Stimulated activated CD4-positive, alpha-beta T cell treated with anti-CD3 and anti-CD28 coated beads, Interleukin-1b, Interleukin-23, amount 100 ng/mL, for 48 hours (primary cell): Measurements from ENCODE around the gene ZNF99.
"Not testable (repeated sequence)": the region's sequence is repeated elsewhere in the genome, so short reads cannot be mapped to it uniquely, and the experiment has no call there.

ENCODE experiments used
- DNase-seq: peaks from one replicate; pipeline ENCODE4 v3.0.0-alpha.2; 2020

ZNF99 gene

DNA sequence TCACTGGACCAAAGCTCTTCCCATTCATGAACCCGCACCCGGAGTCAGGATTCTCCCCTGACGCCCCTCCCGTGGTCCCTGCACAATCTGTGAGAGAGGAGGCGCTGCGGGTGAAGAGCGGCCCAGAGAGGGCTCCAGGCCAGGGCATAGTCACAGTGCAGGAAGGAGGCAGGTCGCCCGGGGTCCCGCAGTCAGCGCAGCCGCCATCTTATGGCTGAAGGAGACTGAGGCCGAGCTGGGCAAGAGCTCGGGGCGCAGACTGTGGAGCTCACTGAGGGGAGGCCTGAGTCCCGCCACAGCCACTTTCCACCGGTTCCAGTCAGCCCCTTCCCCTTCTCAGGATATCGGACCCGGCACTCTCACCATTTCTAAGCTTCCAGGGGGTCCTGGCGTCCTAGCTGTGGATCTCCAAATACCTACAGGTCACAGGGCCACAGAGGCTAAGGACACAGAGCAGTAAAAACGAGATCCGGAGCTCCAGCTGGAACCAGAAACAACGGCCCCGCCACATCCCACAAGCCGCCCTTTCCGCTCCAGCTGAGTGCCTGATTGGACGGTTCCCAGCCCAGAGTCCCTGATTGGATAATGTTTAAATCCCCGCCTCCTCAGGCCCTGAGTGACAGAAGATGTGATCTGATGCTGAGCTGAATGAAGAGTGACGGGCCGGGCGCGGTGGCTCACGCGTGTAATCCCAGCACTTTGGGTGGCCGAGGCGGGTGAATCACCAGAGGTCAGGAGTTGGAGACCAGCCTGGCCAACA, at the start of gene ZNF99:
TSS of gene ZNF99 (minus strand) at position 501 of the 760 bp plus-strand sequence. CDS start at position 366, 135 bp downstream.
- DNase-seq, result no peak

DNA sequence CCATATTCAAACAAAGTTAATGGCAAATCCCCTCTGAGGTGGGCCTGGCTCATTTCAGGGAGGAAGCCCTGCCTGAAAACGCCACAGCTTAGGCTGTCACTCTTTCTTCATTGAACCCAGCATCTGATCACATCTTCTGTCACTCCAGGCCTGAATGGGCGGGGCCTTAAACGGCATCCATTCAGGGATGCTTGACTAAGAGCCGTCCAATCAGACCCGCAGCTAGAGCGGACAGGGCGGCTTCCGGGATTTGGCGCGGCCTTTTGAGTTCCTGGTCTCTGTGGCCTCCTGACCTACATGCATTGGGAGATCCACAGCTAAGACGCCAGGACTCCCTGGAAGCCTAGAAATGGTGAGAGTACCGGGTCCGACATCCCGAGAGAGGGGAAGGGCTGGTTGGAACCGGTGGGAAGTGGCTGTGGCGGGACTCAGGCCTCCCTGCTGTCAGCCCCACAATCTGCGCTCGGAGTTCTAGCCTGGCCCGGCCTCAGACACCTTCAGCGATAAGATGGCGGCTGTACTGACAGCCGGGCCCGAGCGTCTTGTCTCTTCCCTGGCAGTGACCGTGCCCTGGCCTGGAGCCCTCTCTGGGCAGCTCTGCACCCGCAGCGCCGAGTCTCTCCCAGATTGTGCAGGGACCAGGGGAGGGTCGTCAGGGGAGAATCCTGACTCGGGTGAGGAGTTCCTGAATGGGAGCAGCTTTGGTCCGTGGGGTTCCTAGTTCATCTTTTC, 48.2 kb upstream of the ZNF99 start, which contains the start of gene ZNF723:
TSS of gene ZNF723 (plus strand) at position 261 of the 732 bp plus-strand sequence. CDS start at position 350, 89 bp downstream.
- DNase-seq, result no peak

- DNase-seq, result no peak
These were observed 47.3 kb upstream of the ZNF99 start for GRCh38 chr19:22831211-22831610.

DNA sequence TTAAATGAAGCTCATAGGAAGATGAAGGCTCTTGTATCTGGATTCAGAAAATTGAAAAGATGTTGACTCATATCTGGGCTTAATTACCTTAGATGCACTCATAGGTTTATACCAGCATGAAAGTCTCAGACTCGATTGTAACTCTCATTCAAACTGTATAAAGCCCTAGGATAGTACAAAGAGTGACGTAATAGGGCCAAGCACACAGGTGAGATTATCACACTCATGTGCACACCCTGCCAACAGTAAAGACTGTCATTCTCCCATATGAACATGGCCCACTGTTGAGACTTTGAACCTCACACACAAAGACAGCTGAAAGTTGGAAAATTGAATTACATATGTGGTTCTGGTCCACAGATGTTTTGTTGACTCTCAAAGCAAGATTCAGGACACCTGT, 30.2 kb upstream of the ZNF99 start:
- DNase-seq, result no peak

GRCh38 chr19:22807061-22807835, 23.3 kb upstream of the ZNF99 start:
- DNase-seq, result no peak

DNA sequence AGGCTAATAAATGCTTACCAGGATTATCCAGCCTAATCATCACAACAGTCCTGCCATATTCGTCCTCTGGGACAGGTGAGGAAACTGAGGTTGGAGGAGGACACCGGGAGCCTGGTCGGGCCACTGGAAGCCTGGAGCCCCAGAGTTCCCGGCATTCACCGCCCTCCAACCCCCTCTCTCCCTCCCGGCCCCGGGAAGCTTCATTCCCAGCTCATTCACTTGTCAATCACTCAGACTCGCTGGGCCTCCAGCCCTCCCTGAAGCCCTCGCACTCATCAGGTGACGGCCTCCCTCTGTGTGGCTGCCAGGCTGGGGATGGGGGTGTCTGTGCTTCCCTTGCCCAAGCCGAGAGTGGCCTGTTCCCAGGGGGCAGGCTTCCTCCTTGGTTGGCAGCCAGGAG, 22.5 kb upstream of the ZNF99 start:
- no peak for DNase-seq

- DNase-seq, result no peak
These were observed 13.1 kb upstream of the ZNF99 start for GRCh38 chr19:22797040-22797439.

DNA sequence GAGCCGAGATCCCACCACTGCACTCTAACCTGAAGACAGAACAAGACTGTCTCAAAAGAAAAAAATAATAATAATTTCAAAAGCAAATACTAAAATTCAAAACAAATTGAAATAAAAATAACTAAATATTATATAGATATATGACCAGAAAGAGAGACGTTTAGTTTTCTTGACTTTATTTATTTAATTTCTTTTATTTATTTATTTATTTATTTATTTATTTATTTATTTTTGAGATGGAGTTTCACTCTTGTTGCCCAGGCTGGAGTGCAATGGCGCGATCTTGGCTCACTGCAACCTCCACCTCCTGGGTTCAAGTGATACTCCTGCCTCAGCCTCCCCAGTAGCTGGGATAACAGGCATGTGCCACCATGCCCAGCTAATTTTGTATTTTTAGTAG, 8.9 kb upstream of the ZNF99 start:
- not testable (repeated sequence) for DNase-seq

DNA sequence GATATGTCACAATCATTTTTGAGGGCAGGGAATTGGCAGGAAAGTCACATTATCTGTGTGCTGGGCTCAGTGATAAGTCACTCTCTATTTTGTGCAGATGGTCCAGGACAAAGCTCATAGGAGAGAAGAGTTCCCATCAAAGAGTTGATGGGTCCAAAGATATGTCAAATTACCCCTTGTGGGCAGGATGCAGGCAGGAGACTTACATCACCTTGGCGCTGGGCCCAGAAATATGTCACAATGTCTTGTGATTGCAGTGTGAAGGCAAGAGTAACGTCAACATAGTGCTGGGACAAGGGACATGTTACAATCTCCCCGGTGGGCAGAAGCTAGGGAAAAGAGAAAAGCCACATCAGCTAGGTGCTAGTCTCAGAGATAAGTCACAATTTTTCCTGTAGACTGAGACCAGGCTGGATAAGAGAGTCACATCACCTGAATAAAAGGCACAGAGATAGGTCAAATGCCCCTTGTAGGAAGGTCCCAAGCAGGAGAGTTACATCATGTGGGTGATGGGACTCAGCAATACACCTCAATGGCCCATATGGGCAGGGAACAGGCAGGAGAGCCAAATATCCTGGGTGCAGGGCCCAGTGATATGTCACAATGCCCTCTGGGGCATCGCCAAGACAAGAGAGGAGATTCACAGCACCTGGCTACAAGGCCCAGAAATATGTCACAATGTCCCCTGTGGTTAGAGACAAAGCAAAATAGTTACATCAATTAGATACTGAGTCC, 47.9 kb downstream of the ZNF99 start:
- DNase-seq, result no peak

GRCh38 chr19:22733691-22734090, 50.3 kb downstream of the ZNF99 start:
- DNase-seq, result no peak

GRCh38 chr19:22728214-22728613, 55.7 kb downstream of the ZNF99 start:
- not testable (repeated sequence) for DNase-seq

GRCh38 chr19:22721533-22721932, 62.4 kb downstream of the ZNF99 start:
- DNase-seq, result not testable (repeated sequence)

DNA sequence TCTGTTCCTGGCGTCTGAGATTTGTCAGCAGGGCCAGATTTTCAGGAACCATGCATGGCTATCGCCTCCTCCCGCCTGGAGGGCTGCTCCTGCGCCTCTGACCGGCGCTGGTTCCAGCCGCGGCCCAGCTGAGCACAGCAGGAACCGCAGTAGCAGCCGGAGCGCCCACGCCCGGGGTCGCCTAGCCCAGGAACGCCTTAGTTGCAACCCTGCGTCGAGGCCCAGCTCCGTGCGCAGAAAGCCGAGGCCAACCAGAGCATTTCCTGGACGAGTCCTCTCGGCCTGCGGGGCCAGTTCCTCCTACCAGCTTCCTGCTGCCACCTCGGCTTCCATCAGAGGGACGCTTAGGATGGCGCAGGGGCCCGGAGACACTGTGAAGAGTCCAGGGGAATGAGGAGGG, 75.0 kb downstream of the ZNF99 start:
- no peak for DNase-seq

DNA sequence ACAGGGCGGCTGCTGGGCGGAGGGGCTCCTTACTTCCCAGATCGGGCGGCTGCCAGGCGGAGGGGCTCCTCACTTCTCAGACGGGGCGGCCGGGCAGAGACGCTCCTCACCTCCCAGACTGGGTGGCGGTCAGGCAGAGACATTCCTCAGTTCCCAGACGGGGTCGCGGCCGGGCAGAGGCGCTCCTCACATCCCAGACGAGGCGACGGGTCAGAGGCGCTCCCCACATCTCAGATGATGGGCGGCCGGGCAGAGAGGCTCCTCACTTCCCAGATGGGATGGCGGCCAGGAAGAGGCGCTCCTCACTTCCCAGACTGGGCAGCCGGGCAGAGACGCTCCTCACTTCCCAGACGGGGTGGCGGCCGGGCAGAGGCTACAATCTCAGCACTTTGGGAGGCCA, 80.9 kb downstream of the ZNF99 start:
- not testable (repeated sequence) for DNase-seq

- not testable (repeated sequence) for DNase-seq
These were observed 81.3 kb downstream of the ZNF99 start for GRCh38 chr19:22702661-22703060.
